ENCODE data around the gene LURAP1L.

DNA sequence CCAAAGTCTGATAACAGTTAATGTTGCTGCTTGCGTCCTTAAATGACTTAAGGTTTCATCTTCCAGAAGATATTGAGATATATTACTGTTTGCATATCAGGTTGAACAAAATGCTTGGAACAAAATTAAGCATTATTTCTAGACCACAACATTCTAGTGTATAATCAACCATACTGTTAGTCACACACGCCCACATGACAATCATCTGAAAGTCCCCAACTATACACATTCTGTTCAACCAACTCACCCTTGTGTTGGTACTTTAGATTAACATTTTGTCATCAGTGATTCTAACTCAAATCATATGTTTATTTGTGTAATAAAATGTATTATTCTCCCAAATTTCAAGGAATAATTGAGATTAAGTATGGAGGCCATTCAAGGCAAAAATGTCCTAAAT lies 47.3 kb downstream of the LURAP1L start:
- TF ChIP-seq ZNF140 (tag by site-specific recombination; IDR thresholded peaks at IDR 0.05) (no peak), ZNF558 (tag by site-specific recombination; IDR thresholded peaks at IDR 0.05) (no peak), RBAK (tag by site-specific recombination; IDR thresholded peaks at IDR 0.05) (no peak), ZBTB26 (tag by site-specific recombination; optimal IDR thresholded peaks at IDR 0.05) (no peak), ZNF48 (tag by site-specific recombination; IDR thresholded peaks at IDR 0.05) (no peak), YY1 (tag by site-specific recombination; IDR thresholded peaks at IDR 0.05) (no peak), ZNF274 (IDR thresholded peaks at IDR 0.05; ENCODE audit: low read length) (no peak), ZNF274 (tag by site-specific recombination; IDR thresholded peaks at IDR 0.05; ENCODE audit: borderline replicate concordance) (no peak), MZF1 (tag by site-specific recombination; IDR thresholded peaks at IDR 0.05; ENCODE audit: borderline replicate concordance) (no peak)
